ENCODE measurements around the gene LIN54. TPM values are rescaled to one million over a fixed set of nuclear protein-coding genes. Genes with fewer than 3 reads are reported as not detected.
A peak's percentile ranks its signal among the peaks of the same experiment; 100 is the strongest.

The LIN54 gene
- total and polyA plus RNA-seq, 9 of the 15 experiments (the other 6 are each of a cell fraction or from before 2014, with no cell fraction given): 2.2 to 22.5 (median 15.8) TPM

- TF ChIP-seq ATF3 (IDR thresholded peaks at IDR 0.05) (peak; percentile 86), ATF3 (CRISPR knock-in tag; conservative IDR thresholded peaks at IDR 0.05) (0 out of 2 replicates have a peak, but pooled peaks have one; percentile 59), SMARCA4 (IDR thresholded peaks at IDR 0.05) (peak; percentile 58; the same call in 1 of the 2 replicates), DPF2 (IDR thresholded peaks at IDR 0.05) (peak; percentile 62; the same call in 1 of the 2 replicates), RBFOX2 (IDR thresholded peaks at IDR 0.05; ENCODE audit: low read depth, low read length) (no peak), YY1 (IDR thresholded peaks at IDR 0.05; ENCODE audit: borderline replicate concordance in 1 of 3, control insufficient read depth in 1 of 3, extremely low read depth in 1 of 3, insufficient read depth in 3 of 3, insufficient read length in 1 of 3, insufficient replicate concordance in 2 of 3, low read depth in 1 of 3, low read length in 2 of 3) (peak in 1 of 3 experiments; percentile 36)
Observed at GRCh38 chr4:82898322-82899243, 112.0 kb downstream of the LIN54 start (continued).

GRCh38 chr4:82896755-82897154 is 113.9 kb downstream of the LIN54 start:
- TF ChIP-seq MBD2 (IDR thresholded peaks at IDR 0.05; ENCODE audit: borderline replicate concordance, low read depth) (no peak), THRA (IDR thresholded peaks at IDR 0.05) (no peak), KDM2B (CRISPR knock-in tag; IDR thresholded peaks at IDR 0.05) (no peak), BHLHE40 (IDR thresholded peaks at IDR 0.05; ENCODE audit: low read length) (no peak)
- WGBS (ENCODE audit: insufficient coverage, low coverage, missing lambda C conversion rate): 67% methylated on average over 1 of the region's 1 CpG
- ChIA-PET POLR2A (no interaction called here), CTCF (ENCODE audit: low intra/inter-chr PET ratio) (no interaction called here)
- DNase-seq (ENCODE audit: extremely low read depth in 1 of 4, low spot score in 3 of 4) (no peak), FAIRE-seq (no peak), ATAC-seq (no peak)
- intact Hi-C loops (cut with micrococcal nuclease) (no loop called here), in situ Hi-C loops (cut with MboI) (no loop called here)
- no peak overlapping the region for H3K4me2 ChIP-seq (ENCODE audit: insufficient read depth, low read length)
- H3K4me3 ChIP-seq: no peak overlapping the region
- H3K79me2 ChIP-seq (ENCODE audit: control insufficient read depth, insufficient read depth, low read length): peaks cover 76% of the 10 kb centered on the region
- no peaks in the 10 kb centered on the region for H3K9me3 ChIP-seq (replicated peaks; ENCODE audit: control insufficient read depth, insufficient read depth, low read depth, low read length)
- H3K9ac ChIP-seq (ENCODE audit: insufficient read depth in 1 of 2, low read depth in 2 of 2, low read length in 2 of 2): no peak overlapping the region
- peaks cover 0 to 9% of the 10 kb centered on the region in 2 experiments; a peak in 4 of 5 replicates for H3K4me1 ChIP-seq (replicated peaks in 1 of 2; ENCODE audit: control insufficient read depth in 2 of 2, insufficient read depth in 2 of 2, low read length in 2 of 2)
- H3K36me3 ChIP-seq (ENCODE audit: control insufficient read depth, insufficient read depth, low read length): peaks cover 66% of the 10 kb centered on the region
- no peak overlapping the region for H2AFZ ChIP-seq (ENCODE audit: low read depth, low read length)
- no TSS peak for BruUV-seq (replicated peaks)
- no peak overlapping the region for H3K27ac ChIP-seq (ENCODE audit: extremely low read depth, low read depth, low read length)
- no peaks in the 10 kb centered on the region for H3K9me1 ChIP-seq (ENCODE audit: control insufficient read depth, insufficient read depth, low read length)
- peaks cover 7% of the 10 kb centered on the region; the same call in 1 of the 2 replicates for H4K20me1 ChIP-seq (replicated peaks; ENCODE audit: control insufficient read depth, insufficient read depth, low read length)
- H3K27me3 ChIP-seq (ENCODE audit: control insufficient read depth in 2 of 2, insufficient read depth in 2 of 2, low read length in 2 of 2): no peaks in the 10 kb centered on the region
